Activated T-cell treated with anti-CD3 and anti-CD28 coated beads, Interleukin-2, amount 50 U/mL, for 1 hour (primary cell): Measurements from ENCODE around the gene PIRT.

Experiments used
- DNase-seq: peaks from one replicate; pipeline ENCODE4 v3.0.0-alpha.2; 2020

PIRT gene

DNA sequence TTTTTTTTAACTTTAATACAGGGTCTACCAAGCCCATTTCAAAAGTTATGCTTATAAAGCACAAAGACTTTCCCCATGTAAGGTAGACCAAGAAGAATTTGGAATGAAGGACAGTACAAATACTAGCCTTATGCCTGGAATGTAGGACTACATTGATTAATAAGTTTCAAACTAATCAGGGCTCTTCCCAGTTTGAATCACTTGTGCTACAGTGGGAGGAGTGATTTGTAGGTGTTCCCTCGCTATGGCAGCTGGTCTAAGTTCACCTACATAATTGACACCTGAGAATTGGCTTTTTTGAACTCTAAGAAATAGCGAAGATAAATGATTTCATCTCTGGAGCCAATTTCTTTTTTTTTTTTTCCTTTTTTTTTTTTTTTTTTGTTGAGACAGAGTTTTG, 52.6 kb downstream of the PIRT start:
- no peak for DNase-seq

DNA sequence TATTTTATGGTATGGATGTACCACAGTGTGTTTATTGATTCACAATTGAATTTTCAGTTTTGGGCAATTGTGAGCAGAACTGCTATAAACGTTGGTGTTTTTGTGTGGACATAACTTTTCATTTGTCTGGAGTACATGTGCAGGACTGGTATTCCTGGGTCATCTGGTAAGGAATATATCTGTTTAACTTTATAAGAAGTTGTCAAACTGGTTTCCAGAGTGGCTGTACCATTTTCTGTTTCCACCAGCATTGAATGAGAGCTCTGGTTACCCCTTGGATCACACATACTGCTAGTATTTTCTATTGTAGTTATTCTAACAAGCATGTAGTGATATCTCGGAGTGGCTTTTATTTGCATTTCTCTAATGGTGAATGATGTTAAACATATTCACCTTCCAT, 58.3 kb downstream of the PIRT start:
- no peak for DNase-seq

DNA sequence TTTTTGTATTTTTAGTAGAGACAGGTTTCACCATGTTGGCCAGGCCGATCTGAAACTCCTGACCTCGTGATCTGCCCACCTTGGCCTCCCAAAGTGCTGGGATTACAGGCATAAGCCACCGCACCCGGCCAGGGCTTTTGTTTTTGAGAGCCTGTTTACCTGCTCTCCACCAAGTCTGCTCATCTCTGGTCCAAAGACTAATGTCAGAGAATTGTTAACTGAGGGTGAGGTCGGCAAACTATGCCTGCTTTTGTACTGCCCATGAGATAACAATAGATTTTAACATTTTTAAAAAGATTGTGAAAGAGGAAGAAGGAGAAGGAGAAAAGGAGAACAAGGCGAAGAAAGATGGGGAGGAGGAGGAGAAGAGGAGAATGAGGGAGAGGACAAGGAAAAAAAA, 60.0 kb downstream of the PIRT start:
- DNase-seq: no peak

DNA sequence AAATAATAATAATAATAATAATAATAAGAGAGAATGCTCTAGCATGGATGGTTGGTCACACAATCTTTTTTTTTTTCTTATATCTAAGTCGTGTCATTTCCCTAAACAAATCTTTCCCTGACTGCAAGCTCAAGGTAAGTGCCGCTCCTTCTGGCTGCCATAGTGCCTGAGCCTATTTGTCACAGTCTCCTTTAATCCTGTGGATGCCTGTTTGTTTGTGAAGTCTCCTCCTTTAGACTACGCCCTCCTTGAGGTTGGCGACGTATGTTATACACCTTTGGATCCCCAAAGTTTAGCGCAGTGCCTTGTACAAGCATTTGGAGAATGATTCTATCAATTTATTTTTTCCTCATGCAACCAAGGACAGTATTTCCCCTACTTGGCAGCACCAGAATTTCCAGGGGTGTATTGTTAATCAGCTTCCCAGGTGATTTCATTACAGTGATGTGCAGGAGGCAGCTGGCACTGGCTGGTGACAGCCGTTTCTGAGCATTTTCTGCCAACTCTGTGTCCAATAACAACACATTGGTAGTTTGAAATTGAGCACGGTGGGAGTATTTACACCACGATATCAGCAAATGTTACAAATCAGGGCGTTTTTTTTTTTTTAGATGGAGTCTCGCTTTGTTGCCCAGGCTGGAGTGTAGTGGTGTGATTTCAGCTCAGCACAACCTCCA, 60.6 kb downstream of the PIRT start:
- no peak for DNase-seq

DNA sequence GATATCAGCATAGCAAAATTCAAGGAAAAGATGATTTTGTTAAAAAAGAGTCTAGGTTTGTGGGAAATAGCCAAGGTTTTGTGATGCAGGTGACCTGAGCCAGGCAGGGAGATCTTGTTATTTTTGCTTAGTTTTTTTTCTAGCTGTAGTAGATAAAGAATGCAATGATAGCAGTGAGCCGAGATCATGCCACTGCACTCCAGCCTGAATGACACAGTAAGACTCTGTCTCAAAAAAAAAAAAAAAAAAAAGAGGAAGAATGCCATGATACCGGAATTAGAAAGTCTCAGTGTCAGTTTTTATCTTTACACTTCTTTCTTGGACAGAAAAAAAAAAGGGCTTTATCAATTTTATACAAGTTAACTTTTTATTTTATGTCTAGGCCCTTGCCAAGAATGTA, 61.5 kb downstream of the PIRT start:
- DNase-seq: no peak

DNA sequence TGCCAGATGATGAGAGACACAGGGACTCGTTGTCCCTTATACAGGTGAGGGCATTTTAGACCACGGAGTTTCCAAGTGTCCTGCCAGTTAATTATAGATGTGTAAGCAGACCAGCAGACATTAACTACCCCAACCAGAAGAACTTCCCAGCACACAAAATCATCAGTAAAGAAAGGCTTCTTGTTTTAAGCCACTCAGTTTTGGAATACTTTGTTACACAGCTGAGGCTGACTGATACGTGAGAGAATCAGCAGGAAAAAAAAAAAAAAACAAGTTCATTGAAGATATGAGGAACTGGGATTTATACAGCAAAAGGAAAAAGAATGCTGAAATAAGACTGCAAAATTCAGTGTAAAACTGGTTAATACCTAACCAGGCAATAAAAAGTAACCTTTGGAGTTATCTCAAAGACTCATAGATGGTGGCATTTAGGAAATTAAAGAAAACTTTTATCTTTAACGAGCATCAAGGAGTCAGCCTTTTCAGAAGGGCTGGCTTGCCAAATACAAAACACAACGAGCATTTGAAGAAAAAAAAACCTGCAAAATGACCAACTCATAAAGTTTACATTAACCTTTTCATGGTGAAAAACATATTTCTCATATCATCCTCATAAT, 62.0 kb downstream of the PIRT start:
- DNase-seq: no peak

DNA sequence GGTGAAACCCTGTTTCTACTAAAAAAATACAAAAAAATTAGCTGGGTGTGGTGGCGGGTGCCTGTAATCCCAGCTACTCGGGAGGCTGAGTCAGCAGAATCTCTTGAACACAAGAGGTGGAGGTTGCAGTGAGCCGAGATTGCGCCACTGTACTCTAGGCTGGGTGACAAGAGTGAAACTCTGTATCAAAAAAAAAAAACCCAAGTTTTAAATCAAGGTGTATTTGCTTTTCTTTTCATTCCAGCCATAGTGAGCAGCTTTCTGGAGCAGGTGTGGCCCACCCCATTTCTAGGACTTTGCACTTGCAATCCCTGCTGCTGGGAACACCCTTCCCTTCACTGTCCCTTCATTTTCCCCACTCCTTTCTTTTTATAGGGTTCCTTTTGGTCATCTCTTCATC, 62.8 kb downstream of the PIRT start:
- DNase-seq: no peak

DNA sequence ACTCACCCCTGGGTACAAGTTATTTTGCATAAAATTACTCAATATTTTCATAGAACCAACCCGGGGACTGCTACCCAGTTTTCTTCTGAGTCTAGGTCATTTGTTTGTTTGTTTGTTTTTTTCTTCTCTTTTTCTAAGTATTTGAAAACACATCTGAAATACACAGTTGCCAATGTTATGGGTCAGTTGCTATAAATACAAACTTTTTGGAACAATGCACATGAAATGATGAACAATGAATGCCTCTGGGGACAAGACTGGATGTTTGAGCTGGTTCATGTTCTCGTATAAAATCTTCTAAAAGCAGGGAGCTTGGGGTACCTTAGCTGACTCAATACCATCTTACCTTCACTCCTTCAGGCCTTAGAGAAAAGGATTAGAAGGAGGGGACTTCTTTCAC, 64.5 kb downstream of the PIRT start:
- no peak for DNase-seq
